Mucosa of descending colon (tissue), 3 donors: ENCODE measurements around the gene FOXP2. TPM values are rescaled to one million over a fixed set of nuclear protein-coding genes. Genes with fewer than 3 reads are reported as not detected.

Experiments used
- ATAC-seq: fragments of 200-7000 bp; cut with Tn5 transposase; one replicate; pipeline ENCODE4 v1.9.1; 2020; ENCODE audit warnings: mild to moderate bottlenecking, moderate library complexity
- DNase-seq, 3 donors: peaks; one replicate each; pipeline ENCODE4 v3.0.0-alpha.2; 2020
- H3K36me3 ChIP-seq: fragments of 200-600 bp; one replicate; pipeline ENCODE4 v1.8.0; 2021; ENCODE audit warnings: low read depth, mild to moderate bottlenecking
- H3K4me1 ChIP-seq: fragments of 200-600 bp; one replicate; pipeline ENCODE4 v1.8.0; 2021; ENCODE audit warnings: low read depth, mild to moderate bottlenecking
- H3K4me3 ChIP-seq: fragments of 200-600 bp; one replicate; pipeline ENCODE4 v1.8.0; 2021; ENCODE audit warnings: mild to moderate bottlenecking
- H3K9me3 ChIP-seq: fragments of 200-600 bp; one replicate; pipeline ENCODE4 v1.8.0; 2021; ENCODE audit warnings: mild to moderate bottlenecking
- CTCF ChIP-seq: fragments of 200-600 bp; IDR thresholded peaks from one replicate; pipeline ENCODE4 v1.8.0; 2022; ENCODE audit warnings: antibody characterized with exemption, mild to moderate bottlenecking
- intact Hi-C, 2 donors: fragments of 100-400 bp; cut with DNase I in 1 of 2; cut with micrococcal nuclease in 1 of 2; formaldehyde crosslinking; loops; one replicate each; pipeline versions ENCODE4 v1.11.0 to v1.11.1; 2022; cut with DNase I, micrococcal nuclease
- total RNA-seq, 3 donors: library from RNA; stranded (reverse); fragmentation: NEBNext Ultra II Directional in 2 of 3; extraction: Animal tissue kit (Norgen Biotek cat#: 25700) in 2 of 3; gene quantifications; one replicate each; pipeline versions ENCODE4 v1.2.1 to v1.2.4, GENCODE V29; 2021 to 2023
- donor health status: DM: no; HTN: no; CAD: no; lungs with moderate emphysema.
- donor health status: DM: no; HTN: no; CAD: no.
- donor health status: DM: no; HTN: yes; CAD: no.

FOXP2 gene
- total RNA-seq, 3 donors from 2014 or later, result 14.9 to 88.0 (median 17.2) TPM

DNA sequence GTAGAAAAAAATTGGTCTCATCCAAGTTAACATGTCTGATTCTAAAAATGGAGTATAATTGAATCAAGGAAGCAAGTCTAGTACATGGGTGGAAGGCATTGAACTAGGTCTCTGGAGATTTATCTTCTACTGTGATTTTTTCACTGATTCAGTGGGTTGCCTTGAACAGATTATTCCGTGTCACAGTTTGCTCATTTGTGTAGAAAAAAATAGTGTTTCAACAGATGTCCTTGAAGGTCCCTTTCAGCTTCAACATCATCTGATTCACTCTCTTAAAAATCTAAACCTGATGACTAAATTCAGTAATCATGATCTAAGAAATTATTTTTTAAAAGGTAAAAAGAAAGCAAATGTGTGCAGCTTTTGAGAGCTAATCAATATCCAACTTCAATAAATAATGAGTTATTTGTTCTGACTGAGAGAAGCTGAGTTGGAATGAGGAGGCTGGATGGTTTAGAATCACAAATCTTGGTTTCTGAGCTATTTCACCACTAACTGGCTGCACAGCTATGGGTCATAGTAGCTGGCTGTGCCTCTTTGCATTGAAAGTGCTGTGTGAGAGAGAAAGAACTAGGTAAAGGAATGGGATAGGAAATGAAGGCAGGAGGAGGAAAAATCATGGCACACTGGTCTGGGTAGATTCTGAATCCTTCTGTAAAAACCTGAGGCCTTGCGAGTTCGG is 285.8 kb downstream of the FOXP2 start:
- intact Hi-C loops, result no loop called here

DNA sequence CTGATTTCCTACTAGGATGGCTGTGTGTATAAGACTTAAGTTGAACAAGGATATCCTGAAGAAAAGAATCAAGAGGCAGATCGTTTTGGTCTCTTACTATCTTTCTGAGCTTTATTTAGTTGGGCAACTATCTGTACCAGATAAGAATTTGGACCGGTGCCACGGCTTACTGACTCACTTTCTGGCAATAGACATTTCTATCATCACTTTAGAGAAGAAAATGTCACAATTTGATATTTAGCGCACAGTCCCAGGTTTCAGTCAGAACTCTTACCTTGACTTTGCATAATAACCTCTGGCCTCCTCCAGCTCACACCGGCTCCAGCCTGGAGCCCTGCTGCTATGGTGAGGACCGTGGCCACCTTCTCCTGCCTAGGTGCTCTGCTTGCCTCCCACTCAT is 289.1 kb downstream of the FOXP2 start:
- ATAC-seq (no peak), DNase-seq (no peak)
- TF ChIP-seq CTCF, result no peak
- Histone ChIP-seq H3K36me3 (no peaks in the 10 kb centered on the region), H3K4me3 (no peak overlapping the region), H3K9me3 (no peaks in the 10 kb centered on the region), H3K4me1 (no peaks in the 10 kb centered on the region)
- intact Hi-C loops, result no loop called here

More for the DNA sequence above, 285.8 kb downstream of the FOXP2 start:
- Histone ChIP-seq H3K9me3 (no peaks in the 10 kb centered on the region), H3K4me3 (no peak overlapping the region), H3K4me1 (no peaks in the 10 kb centered on the region), H3K36me3 (no peaks in the 10 kb centered on the region)
- no peak for DNase-seq
- TF ChIP-seq CTCF, result no peak
- ATAC-seq, result no peak

DNA sequence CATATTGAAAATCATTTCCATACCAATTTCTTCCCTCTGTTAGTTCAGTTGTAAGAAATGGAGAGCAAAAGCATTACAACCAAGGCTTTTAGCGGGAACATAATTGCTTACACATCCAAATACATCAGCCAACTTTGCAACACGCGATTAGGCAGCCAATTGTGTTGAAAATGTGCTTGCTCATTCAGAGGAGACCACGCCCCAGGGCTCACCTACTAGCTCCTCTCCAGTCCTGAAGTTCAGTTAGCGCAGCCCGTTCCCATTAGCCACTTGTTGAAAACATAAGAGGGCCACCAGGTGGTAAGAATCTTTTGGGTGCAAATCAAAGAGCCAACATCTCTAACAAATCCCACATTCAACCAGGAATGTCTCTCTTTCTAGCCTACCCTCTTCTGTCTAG is 294.0 kb downstream of the FOXP2 start:
- DNase-seq, result no peak

GRCh38 chr7:114710499-114710898 is 295.9 kb downstream of the FOXP2 start:
- DNase-seq (no peak), ATAC-seq (no peak)
- no peaks in the 10 kb centered on the region for H3K9me3 ChIP-seq
- H3K36me3 ChIP-seq, result no peaks in the 10 kb centered on the region
- no peak for TF ChIP-seq CTCF
- H3K4me1 ChIP-seq, result no peaks in the 10 kb centered on the region
- H3K4me3 ChIP-seq, result no peak overlapping the region
- intact Hi-C loops, result no loop called here

More for the DNA sequence above, 294.0 kb downstream of the FOXP2 start:
- intact Hi-C loops, result no loop called here
- no peaks in the 10 kb centered on the region for H3K4me1 ChIP-seq
- H3K4me3 ChIP-seq, result no peak overlapping the region
- no peak for ATAC-seq
- no peaks in the 10 kb centered on the region for H3K36me3 ChIP-seq
- no peak for TF ChIP-seq CTCF
- H3K9me3 ChIP-seq, result no peaks in the 10 kb centered on the region

GRCh38 chr7:114711241-114711640 is 296.6 kb downstream of the FOXP2 start:
- TF ChIP-seq CTCF, result no peak
- ATAC-seq (no peak), DNase-seq (no peak)
- intact Hi-C loops, result no loop called here
- H3K36me3 ChIP-seq, result no peaks in the 10 kb centered on the region
- no peak overlapping the region for H3K4me3 ChIP-seq
- no peaks in the 10 kb centered on the region for H3K9me3 ChIP-seq
- no peaks in the 10 kb centered on the region for H3K4me1 ChIP-seq

DNA sequence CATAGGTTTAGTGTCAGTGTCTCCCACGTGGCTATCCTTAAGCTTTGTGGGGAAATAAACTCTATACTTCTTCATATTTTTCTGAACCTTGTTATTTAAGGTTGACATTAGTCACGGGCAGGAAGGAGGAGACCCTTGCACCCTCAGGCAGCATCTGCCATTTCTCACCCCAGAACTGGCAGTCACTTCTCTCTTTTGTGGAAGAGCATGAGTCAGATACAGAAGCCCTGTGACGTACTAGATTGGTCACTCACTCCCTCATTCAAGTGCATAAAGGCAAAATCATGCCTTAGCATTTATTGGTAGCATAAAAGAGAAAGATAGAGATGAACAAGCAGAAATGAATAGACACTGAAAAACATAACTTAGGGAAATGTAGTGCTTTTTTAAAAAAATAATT is 301.3 kb downstream of the FOXP2 start:
- intact Hi-C loops, result no loop called here
- Histone ChIP-seq H3K36me3 (no peaks in the 10 kb centered on the region), H3K4me3 (no peak overlapping the region), H3K4me1 (no peaks in the 10 kb centered on the region), H3K9me3 (no peaks in the 10 kb centered on the region)
- ATAC-seq (no peak), DNase-seq (no peak)
- TF ChIP-seq CTCF, result no peak
